Measurements from ENCODE around the gene LINC00632. TPM values are rescaled to one million over a fixed set of nuclear protein-coding genes. Genes with fewer than 3 reads are reported as not detected.

LINC00632 gene
- total RNA-seq, 2 experiments from 2014 or later = not detected

DNA sequence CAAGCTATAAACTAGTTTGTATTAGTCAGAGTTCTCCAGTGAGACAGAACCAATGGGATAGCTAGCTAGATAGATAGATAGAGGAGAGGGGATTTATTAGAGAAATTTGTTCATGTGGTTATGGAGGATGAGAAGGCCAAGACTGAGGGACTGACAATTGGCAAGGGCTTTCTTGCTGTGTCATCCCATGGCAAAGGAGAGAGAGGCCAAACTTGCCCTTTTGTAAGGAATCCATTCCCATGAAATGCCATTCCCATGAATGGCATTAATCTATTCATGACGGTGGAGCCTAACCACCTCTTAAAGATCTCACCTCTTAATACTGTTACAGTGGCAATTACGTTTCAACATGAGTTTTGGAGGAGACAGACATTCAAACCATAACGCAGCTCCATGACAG is 58.1 kb downstream of the LINC00632 start:
- no peak for DNase-seq
- Mint-ChIP-seq H3K9me3 (no peaks in the 10 kb centered on the region), H3K27me3 (ENCODE audit: low read depth) (peaks cover 15% of the 10 kb centered on the region), H3K4me1 (ENCODE audit: low read depth) (peaks cover 4% of the 10 kb centered on the region), H3K27ac (no peak overlapping the region), H3K36me3 (ENCODE audit: low read depth) (no peaks in the 10 kb centered on the region), H3K4me3 (no peak overlapping the region)
- CTCF ChIA-PET = no interaction called here
- intact Hi-C loops (cut with micrococcal nuclease) = loop anchor here (2.0 to 10.0 kb wide), 3 partner anchors 150 to 1837 kb away; no protein-coding TSS in a partner anchor

DNA sequence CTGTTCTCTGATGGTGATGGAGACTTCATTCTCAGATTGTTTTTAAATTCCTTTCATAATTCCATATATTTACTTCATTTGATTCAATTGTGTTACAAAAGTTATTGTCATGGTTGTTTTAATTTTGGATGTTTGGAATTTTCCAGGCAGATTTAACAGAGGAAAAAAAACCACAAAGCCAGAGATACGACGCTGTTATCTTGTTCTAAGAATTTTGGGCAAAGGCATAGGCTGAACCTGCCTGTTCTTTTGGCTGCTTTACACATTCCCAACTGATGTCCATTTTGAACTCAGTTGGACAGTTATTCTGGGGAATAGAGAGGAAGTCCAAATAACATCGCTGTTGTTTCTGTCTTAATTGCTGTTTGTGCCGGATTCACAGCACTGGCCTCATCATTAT is 65.7 kb downstream of the LINC00632 start:
- intact Hi-C loops (cut with micrococcal nuclease) = no loop called here
- Mint-ChIP-seq H3K9me3 (no peaks in the 10 kb centered on the region), H3K27ac (no peak overlapping the region), H3K36me3 (ENCODE audit: low read depth) (no peaks in the 10 kb centered on the region), H3K27me3 (ENCODE audit: low read depth) (no peaks in the 10 kb centered on the region), H3K4me3 (no peak overlapping the region), H3K4me1 (ENCODE audit: low read depth) (no peaks in the 10 kb centered on the region)
- CTCF ChIA-PET = no interaction called here
- no peak for DNase-seq

DNA sequence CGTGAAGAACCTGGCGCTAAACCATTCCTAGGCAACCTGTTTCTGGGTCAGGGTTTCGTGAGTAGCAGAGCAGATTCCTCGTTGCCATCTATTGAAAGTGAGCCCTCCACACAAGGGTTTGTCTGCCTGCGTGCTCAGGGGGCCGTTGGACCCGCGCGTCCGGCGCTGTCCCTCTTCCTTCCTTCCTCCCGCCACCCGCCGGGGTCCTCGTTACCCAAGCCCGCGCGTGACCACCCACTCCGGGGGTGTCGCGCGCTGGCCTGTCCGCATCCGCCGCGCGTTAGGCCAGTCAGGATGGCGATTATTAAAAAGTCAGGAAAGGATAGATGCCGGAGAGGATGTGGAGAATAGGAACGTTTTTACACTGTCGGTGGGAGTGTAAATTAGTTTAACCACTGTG is 66.8 kb downstream of the LINC00632 start:
- intact Hi-C loops (cut with micrococcal nuclease) = no loop called here
- Mint-ChIP-seq H3K27me3 (ENCODE audit: low read depth) (peaks cover 2% of the 10 kb centered on the region), H3K27ac (no peak overlapping the region), H3K4me1 (ENCODE audit: low read depth) (no peaks in the 10 kb centered on the region), H3K4me3 (no peak overlapping the region), H3K9me3 (no peaks in the 10 kb centered on the region), H3K36me3 (ENCODE audit: low read depth) (no peaks in the 10 kb centered on the region)
- no peak for DNase-seq
- CTCF ChIA-PET = no interaction called here

DNA sequence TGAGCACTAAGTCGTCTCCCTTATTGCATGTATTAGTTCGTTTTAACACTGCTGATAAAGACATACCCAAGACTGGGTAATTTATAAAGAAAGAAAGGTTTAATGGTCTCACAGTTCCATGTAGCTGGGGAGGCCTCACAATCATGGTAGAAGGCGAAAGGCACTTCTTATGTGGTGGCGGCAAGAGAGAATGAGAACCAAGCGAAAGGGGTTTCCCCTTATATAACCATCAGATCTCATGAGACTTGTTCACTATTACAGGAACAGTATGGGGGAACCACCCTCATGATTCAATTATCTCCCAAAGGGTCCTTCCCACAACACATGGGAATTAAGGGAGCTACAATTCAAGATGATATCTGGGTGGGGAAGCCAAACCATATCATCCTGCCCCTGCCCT is 85.1 kb downstream of the LINC00632 start:
- CTCF ChIA-PET = no interaction called here
- no peak overlapping the region for H3K27ac Mint-ChIP-seq
- no peaks in the 10 kb centered on the region for H3K4me1 Mint-ChIP-seq (ENCODE audit: low read depth)
- intact Hi-C loops (cut with micrococcal nuclease) = no loop called here
- no peaks in the 10 kb centered on the region for H3K36me3 Mint-ChIP-seq (ENCODE audit: low read depth)
- peaks cover 4% of the 10 kb centered on the region for H3K27me3 Mint-ChIP-seq (ENCODE audit: low read depth)
- no peaks in the 10 kb centered on the region for H3K9me3 Mint-ChIP-seq
- DNase-seq = no peak
- no peak overlapping the region for H3K4me3 Mint-ChIP-seq

DNA sequence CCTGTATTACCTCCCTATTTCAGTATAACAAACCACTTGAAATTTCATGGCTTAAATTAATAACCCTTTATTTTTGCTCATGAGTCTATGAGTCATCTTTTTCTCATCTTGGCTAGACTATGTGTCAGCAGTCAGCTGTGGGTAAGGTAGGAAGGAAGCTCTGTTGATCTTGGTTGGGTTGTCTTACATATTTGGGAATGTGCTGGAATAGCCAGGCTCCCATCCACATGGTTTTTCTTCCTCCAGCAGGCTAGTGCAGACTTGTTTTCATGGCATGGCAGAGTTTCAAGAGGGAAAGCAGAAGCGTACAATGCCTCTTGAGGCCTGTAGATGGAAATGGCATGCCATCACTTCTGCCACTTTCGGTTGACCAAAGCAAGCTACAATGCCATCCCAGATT is 89.7 kb downstream of the LINC00632 start:
- H3K4me3 Mint-ChIP-seq = no peak overlapping the region
- no peak for DNase-seq
- H3K27me3 Mint-ChIP-seq (ENCODE audit: low read depth) = peaks cover 4% of the 10 kb centered on the region
- CTCF ChIA-PET = no interaction called here
- H3K36me3 Mint-ChIP-seq (ENCODE audit: low read depth) = no peaks in the 10 kb centered on the region
- H3K27ac Mint-ChIP-seq = no peak overlapping the region
- H3K4me1 Mint-ChIP-seq (ENCODE audit: low read depth) = no peaks in the 10 kb centered on the region
- H3K9me3 Mint-ChIP-seq = no peaks in the 10 kb centered on the region
- intact Hi-C loops (cut with micrococcal nuclease) = no loop called here

DNA sequence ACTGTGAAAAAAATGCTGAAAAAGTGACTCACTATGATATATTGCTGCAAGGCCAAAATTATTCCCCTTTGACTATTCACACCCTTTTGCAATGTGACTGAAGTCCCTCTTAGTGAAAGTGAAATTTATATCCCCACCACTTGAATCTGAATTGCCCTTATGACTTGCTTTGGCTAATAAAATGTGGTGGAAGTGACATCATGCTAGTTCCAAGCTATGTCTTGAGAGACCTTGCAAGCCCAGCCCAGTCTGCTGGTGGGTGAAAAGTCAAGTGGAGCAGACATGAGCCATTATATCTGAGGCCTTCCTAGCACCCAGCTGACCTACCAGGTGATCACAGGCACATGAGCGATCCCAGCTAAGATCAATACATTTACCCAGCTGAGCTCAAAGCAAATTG is 94.7 kb downstream of the LINC00632 start:
- Mint-ChIP-seq H3K9me3 (peaks cover 5% of the 10 kb centered on the region), H3K4me3 (no peak overlapping the region)
- no peak for DNase-seq

DNA sequence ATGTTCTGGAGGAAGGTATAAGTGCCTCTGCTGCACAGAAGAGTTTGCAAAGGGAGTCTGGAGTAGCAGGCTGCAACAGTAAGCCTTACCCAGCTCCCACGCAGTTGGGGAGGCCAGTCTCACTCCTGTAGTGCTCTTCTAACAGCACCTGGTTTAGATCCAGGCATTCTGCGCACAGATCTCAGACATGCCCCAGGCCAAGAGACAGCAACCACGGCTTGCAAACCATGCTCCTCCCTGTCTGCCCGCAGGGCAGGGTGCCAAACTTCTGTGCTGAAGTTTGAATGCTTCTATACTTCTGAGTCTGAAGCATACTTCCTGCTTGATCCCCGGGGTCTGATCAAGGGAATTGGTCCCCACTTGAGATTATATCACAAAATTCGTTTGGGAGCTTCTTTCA is 106.3 kb downstream of the LINC00632 start:
- H3K9me3 Mint-ChIP-seq = peaks cover 15% of the 10 kb centered on the region
- DNase-seq = no peak
- no peaks in the 10 kb centered on the region for H3K27me3 Mint-ChIP-seq (ENCODE audit: low read depth)
- H3K4me3 Mint-ChIP-seq = no peak overlapping the region
- H3K36me3 Mint-ChIP-seq (ENCODE audit: low read depth) = no peaks in the 10 kb centered on the region
- H3K27ac Mint-ChIP-seq = no peak overlapping the region
- no peaks in the 10 kb centered on the region for H3K4me1 Mint-ChIP-seq (ENCODE audit: low read depth)
- intact Hi-C loops (cut with micrococcal nuclease) = loop anchor here (5.0 kb wide), 1 partner anchor 101 kb away; no protein-coding TSS in a partner anchor
- CTCF ChIA-PET = no interaction called here

More for the DNA sequence above, 94.7 kb downstream of the LINC00632 start:
- CTCF ChIA-PET = no interaction called here
- Mint-ChIP-seq H3K27ac (no peak overlapping the region), H3K27me3 (ENCODE audit: low read depth) (no peaks in the 10 kb centered on the region), H3K4me1 (ENCODE audit: low read depth) (no peaks in the 10 kb centered on the region), H3K36me3 (ENCODE audit: low read depth) (no peaks in the 10 kb centered on the region)
- intact Hi-C loops (cut with micrococcal nuclease) = no loop called here

DNA sequence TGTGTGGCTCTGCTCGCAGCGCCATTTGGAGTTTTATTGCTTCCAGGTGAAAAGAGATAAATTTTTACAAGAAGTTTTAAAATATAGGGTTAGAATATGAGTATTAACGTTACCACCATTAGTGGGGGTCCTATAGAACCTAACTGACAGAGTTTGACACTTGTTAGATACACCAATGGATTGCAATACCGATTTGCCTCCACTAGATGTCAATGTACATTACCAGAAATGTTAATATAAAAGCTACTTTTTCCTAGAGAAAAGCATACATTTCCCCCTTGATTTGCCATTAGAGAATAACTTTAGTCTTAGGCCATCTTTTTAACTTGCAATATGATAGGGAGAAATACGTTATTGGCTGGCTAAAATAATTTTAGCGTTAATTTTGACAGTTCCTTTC is 108.4 kb downstream of the LINC00632 start:
- H3K4me1 Mint-ChIP-seq (ENCODE audit: low read depth) = no peaks in the 10 kb centered on the region
- CTCF ChIA-PET = no interaction called here
- no peak overlapping the region for H3K27ac Mint-ChIP-seq
- H3K27me3 Mint-ChIP-seq (ENCODE audit: low read depth) = peaks cover 2% of the 10 kb centered on the region
- no peaks in the 10 kb centered on the region for H3K36me3 Mint-ChIP-seq (ENCODE audit: low read depth)
- no peak overlapping the region for H3K4me3 Mint-ChIP-seq
- no peak for DNase-seq
- peaks cover 4% of the 10 kb centered on the region for H3K9me3 Mint-ChIP-seq
- intact Hi-C loops (cut with micrococcal nuclease) = loop anchor here (5.0 kb wide), 1 partner anchor 99 kb away; no protein-coding TSS in a partner anchor

DNA sequence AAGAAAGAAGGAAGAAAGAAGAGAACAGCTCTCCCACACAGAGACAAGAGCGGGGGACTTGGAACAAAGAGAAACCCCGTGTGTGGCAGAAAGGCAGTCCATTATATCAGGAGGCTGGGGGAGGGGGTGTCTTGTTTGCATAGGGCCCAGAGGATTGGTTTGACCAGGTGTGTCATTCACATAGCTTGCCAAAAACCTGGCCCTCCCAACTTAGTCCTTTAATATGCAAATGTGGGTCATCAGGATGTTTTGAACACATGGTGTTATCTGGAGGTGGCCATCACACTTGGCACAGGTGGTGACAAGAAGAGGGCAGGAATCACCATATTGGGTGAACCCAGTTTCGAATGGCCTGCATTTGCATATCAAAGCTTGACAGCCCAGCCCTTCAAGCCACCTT is 111.7 kb downstream of the LINC00632 start:
- Mint-ChIP-seq H3K4me3 (no peak overlapping the region), H3K36me3 (ENCODE audit: low read depth) (no peaks in the 10 kb centered on the region), H3K9me3 (no peaks in the 10 kb centered on the region), H3K27me3 (ENCODE audit: low read depth) (peaks cover 2% of the 10 kb centered on the region), H3K27ac (no peak overlapping the region), H3K4me1 (ENCODE audit: low read depth) (no peaks in the 10 kb centered on the region)
- no peak for DNase-seq
- intact Hi-C loops (cut with micrococcal nuclease) = no loop called here
- CTCF ChIA-PET = no interaction called here

DNA sequence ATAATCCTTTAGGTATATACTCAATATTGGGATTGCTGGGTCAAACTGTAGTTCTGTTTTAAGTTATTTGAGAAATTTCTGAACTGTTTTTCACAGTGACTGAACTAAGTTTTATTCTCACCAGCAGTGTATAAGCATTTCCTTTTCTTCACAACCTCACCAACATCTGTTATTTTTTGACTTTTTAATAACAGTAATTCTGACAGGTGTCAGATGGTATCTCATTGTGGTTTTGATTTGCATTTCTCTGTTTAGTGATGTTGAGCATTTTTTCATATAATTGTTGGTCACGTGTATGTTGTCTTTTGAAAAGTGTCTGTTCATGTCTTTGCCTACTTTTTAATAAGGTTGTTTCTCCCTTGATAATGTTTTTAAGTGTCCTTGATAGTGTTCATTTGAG is 112.6 kb downstream of the LINC00632 start:
- CTCF ChIA-PET = no interaction called here
- intact Hi-C loops (cut with micrococcal nuclease) = no loop called here
- H3K9me3 Mint-ChIP-seq = no peaks in the 10 kb centered on the region

DNA sequence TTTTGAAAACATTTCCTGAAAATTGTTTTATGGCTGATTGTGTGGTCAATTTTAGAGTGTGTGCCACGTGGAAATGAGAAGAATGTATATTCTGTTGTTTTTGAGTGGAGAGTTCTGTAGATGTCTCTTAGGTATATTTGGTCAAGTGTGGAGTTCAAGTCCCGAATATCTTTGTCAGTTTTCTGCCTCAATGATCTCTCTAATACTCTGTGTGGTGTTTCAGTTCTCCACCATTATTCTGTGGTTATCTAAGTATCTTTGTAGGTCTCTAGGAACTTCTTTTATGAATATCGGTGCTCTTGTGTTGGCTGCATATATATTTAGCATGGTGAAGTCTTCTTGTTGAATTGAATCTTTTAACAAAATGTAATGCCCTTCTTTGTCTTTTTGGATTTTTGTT is 113.3 kb downstream of the LINC00632 start:
- peaks cover 2% of the 10 kb centered on the region for H3K27me3 Mint-ChIP-seq (ENCODE audit: low read depth)
- DNase-seq = no peak
- no peak overlapping the region for H3K27ac Mint-ChIP-seq
- no peak overlapping the region for H3K4me3 Mint-ChIP-seq
- CTCF ChIA-PET = no interaction called here
- H3K36me3 Mint-ChIP-seq (ENCODE audit: low read depth) = no peaks in the 10 kb centered on the region
- H3K4me1 Mint-ChIP-seq (ENCODE audit: low read depth) = no peaks in the 10 kb centered on the region
- intact Hi-C loops (cut with micrococcal nuclease) = no loop called here
- no peaks in the 10 kb centered on the region for H3K9me3 Mint-ChIP-seq

More for the DNA sequence above, 112.6 kb downstream of the LINC00632 start:
- Mint-ChIP-seq H3K27ac (no peak overlapping the region), H3K36me3 (ENCODE audit: low read depth) (no peaks in the 10 kb centered on the region), H3K4me3 (no peak overlapping the region), H3K4me1 (ENCODE audit: low read depth) (no peaks in the 10 kb centered on the region), H3K27me3 (ENCODE audit: low read depth) (peaks cover 2% of the 10 kb centered on the region)
- DNase-seq = no peak

DNA sequence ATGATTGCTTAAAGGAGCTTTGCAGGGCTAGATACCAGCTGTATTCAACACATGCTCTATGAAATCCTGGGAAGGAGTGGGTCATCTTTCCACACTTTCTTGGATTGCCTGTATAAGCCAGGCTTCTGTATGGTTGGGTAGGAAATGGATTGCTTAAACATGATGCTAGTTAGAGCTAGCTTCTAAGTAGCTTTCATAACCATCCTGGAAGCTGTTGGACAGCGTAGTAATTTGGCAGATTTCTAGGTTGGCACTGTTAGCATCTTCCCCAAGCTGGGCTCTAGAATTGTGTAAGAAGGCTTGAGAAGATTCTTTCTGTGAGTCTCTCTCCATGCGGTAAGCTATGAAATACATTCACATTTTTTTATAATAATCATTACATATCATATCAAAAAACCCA is 127.3 kb downstream of the LINC00632 start:
- H3K4me1 Mint-ChIP-seq (ENCODE audit: low read depth) = no peaks in the 10 kb centered on the region
- H3K9me3 Mint-ChIP-seq = no peaks in the 10 kb centered on the region
- CTCF ChIA-PET = no interaction called here
- DNase-seq = no peak
- H3K27me3 Mint-ChIP-seq (ENCODE audit: low read depth) = no peaks in the 10 kb centered on the region
- no peaks in the 10 kb centered on the region for H3K36me3 Mint-ChIP-seq (ENCODE audit: low read depth)
- H3K27ac Mint-ChIP-seq = no peak overlapping the region
- intact Hi-C loops (cut with micrococcal nuclease) = no loop called here
- H3K4me3 Mint-ChIP-seq = no peak overlapping the region
